ENCODE data around the gene C15orf39. TPM values are rescaled to one million over a fixed set of nuclear protein-coding genes. Genes with fewer than 3 reads are reported as not detected.

Gene C15orf39
- 10 to 100 TPM in 1 of 2 donors, 1 to 10 TPM in 1; 5.9 to 16.4 TPM for total RNA-seq

GRCh38 chr15:75201616-75202250 is at the start of gene C15orf39:
C15orf39 (plus strand) TSS chr15:75201882; CDS start chr15:75206049, 4,167 bp downstream.
- Histone ChIP-seq H3K27me3 (no peaks in the 10 kb centered on the region), H3K4me3 (peak within 1 kb of the TSS; percentile 64 to 72), H3K36me3 (peaks cover 8% of the 10 kb centered on the region), H3K27ac (peak within 1 kb of the TSS; percentile 88 to 94), H3K4me1 (peaks cover 0 to 67% of the 10 kb centered on the region in 2 donors), H3K9me3 (no peaks in the 10 kb centered on the region)
- peak; percentile 94 to 98 for TF ChIP-seq CTCF (IDR thresholded peaks at IDR 0.05)
- no peak for DNase-seq (ENCODE audit: low spot score)

- Histone ChIP-seq H3K4me1 (no peaks in the 10 kb centered on the region), H3K27ac (no peak overlapping the region), H3K4me3 (no peak overlapping the region), H3K9me3 (peaks cover 0 to 10% of the 10 kb centered on the region in 2 donors), H3K36me3 (no peaks in the 10 kb centered on the region), H3K27me3 (no peaks in the 10 kb centered on the region)
- no peak for DNase-seq (ENCODE audit: low spot score)
- no peak for TF ChIP-seq CTCF (IDR thresholded peaks at IDR 0.05)
These were observed 49.2 kb upstream of the C15orf39 start for GRCh38 chr15:75152382-75153079.

- Histone ChIP-seq H3K27me3 (no peaks in the 10 kb centered on the region), H3K4me3 (no peak overlapping the region), H3K9me3 (peaks cover 0 to 4% of the 10 kb centered on the region in 2 donors), H3K27ac (no peak overlapping the region), H3K36me3 (no peaks in the 10 kb centered on the region), H3K4me1 (no peaks in the 10 kb centered on the region)
- TF ChIP-seq CTCF (IDR thresholded peaks at IDR 0.05), result no peak
- DNase-seq (ENCODE audit: low spot score), result no peak
These were observed 48.6 kb upstream of the C15orf39 start for GRCh38 chr15:75153087-75153486.

GRCh38 chr15:75153565-75154276 is 48.0 kb upstream of the C15orf39 start:
- Histone ChIP-seq H3K27me3 (no peaks in the 10 kb centered on the region), H3K27ac (no peak overlapping the region), H3K9me3 (no peaks in the 10 kb centered on the region), H3K4me1 (no peaks in the 10 kb centered on the region), H3K4me3 (no peak overlapping the region), H3K36me3 (no peaks in the 10 kb centered on the region)
- no peak for TF ChIP-seq CTCF (IDR thresholded peaks at IDR 0.05)
- DNase-seq (ENCODE audit: low spot score), result no peak

GRCh38 chr15:75154461-75155062 is 47.1 kb upstream of the C15orf39 start:
- DNase-seq (ENCODE audit: low spot score), result no peak
- TF ChIP-seq CTCF (IDR thresholded peaks at IDR 0.05), result no peak
- no peak overlapping the region for H3K4me3 ChIP-seq
- no peaks in the 10 kb centered on the region for H3K27me3 ChIP-seq
- no peak overlapping the region for H3K27ac ChIP-seq
- no peaks in the 10 kb centered on the region for H3K4me1 ChIP-seq
- H3K36me3 ChIP-seq, result no peaks in the 10 kb centered on the region
- no peaks in the 10 kb centered on the region for H3K9me3 ChIP-seq

Measured in right atrium auricular region (tissue), 2 donors.